NCI-H2081 (cell line): ENCODE measurements around the gene FAM89B.

Source experiments
- DNase-seq, 2 experiments: peaks; one replicate each; lab custom pipeline; 2025; lab: John Stamatoyannopoulos, UW

FAM89B gene

GRCh38 chr11:65573391-65574079 is 1.2 kb downstream of the FAM89B start:
- peak in 1 of 2 experiments; percentile 47 for DNase-seq

GRCh38 chr11:65574109-65574810 is 1.9 kb downstream of the FAM89B start:
- peak; percentile 63 to 77 for DNase-seq

- peak; percentile 70 to 91 for DNase-seq
Measured at GRCh38 chr11:65574811-65575567, 2.7 kb downstream of the FAM89B start.

GRCh38 chr11:65575568-65576231 is 3.4 kb downstream of the FAM89B start, which contains the start of gene EHBP1L1:
Gene EHBP1L1, plus strand, starts transcription at chr11:65576053. Its CDS starts 250 bp downstream, at chr11:65576303.
- DNase-seq = peak; percentile 49 to 59

- DNase-seq = no peak
Measured at GRCh38 chr11:65576232-65576866, 4.0 kb downstream of the FAM89B start.

- no peak for DNase-seq
Measured at GRCh38 chr11:65576867-65577755, 4.8 kb downstream of the FAM89B start.

GRCh38 chr11:65577756-65578109 is 5.4 kb downstream of the FAM89B start:
- DNase-seq = no peak

- DNase-seq = no peak
Measured at GRCh38 chr11:65578134-65578533, 5.8 kb downstream of the FAM89B start.

- DNase-seq = no peak
Measured at GRCh38 chr11:65578667-65579066, 6.3 kb downstream of the FAM89B start.

GRCh38 chr11:65579291-65579690 is 7.0 kb downstream of the FAM89B start:
- no peak for DNase-seq

GRCh38 chr11:65580031-65580692 is 7.8 kb downstream of the FAM89B start:
- DNase-seq = no peak

GRCh38 chr11:65580756-65581155 is 8.4 kb downstream of the FAM89B start:
- no peak for DNase-seq

GRCh38 chr11:65581928-65582327 is 9.6 kb downstream of the FAM89B start:
- no peak for DNase-seq

GRCh38 chr11:65583589-65583988 is 11.3 kb downstream of the FAM89B start:
- DNase-seq = no peak

- no peak for DNase-seq
Measured at GRCh38 chr11:65584106-65584505, 11.8 kb downstream of the FAM89B start.

- no peak for DNase-seq
Measured at GRCh38 chr11:65584723-65585171, 12.4 kb downstream of the FAM89B start.

GRCh38 chr11:65585396-65586246 is 13.3 kb downstream of the FAM89B start:
- DNase-seq = no peak

GRCh38 chr11:65586247-65586630 is 13.9 kb downstream of the FAM89B start:
- DNase-seq = no peak

- no peak for DNase-seq
Measured at GRCh38 chr11:65586676-65587075, 14.3 kb downstream of the FAM89B start.
